ENCODE data around the gene WDR31.
"Not testable (repeated sequence)": the region's sequence is repeated elsewhere in the genome, so short reads cannot be mapped to it uniquely, and the experiment has no call there.

WDR31 gene

GRCh38 chr9:113296796-113297558, 43.1 kb downstream of the WDR31 start:
- no peaks in the 10 kb centered on the region for H3K27me3 Mint-ChIP-seq

GRCh38 chr9:113296247-113296646, 43.8 kb downstream of the WDR31 start:
- not testable (repeated sequence) for H3K27me3 Mint-ChIP-seq, H3K36me3 Mint-ChIP-seq, H3K9me3 Mint-ChIP-seq, H3K4me1 Mint-ChIP-seq, H3K4me3 Mint-ChIP-seq, H3K27ac Mint-ChIP-seq

More at GRCh38 chr9:113296796-113297558, 43.1 kb downstream of the WDR31 start:
- no peaks in the 10 kb centered on the region for H3K9me3 Mint-ChIP-seq
- H3K36me3 Mint-ChIP-seq, result no peaks in the 10 kb centered on the region
- no peaks in the 10 kb centered on the region for H3K4me1 Mint-ChIP-seq
- H3K4me3 Mint-ChIP-seq, result no peak overlapping the region
- no peak overlapping the region for H3K27ac Mint-ChIP-seq

- no peak overlapping the region for H3K27ac Mint-ChIP-seq
- H3K4me3 Mint-ChIP-seq, result no peak overlapping the region
- peaks cover 7% of the 10 kb centered on the region for H3K36me3 Mint-ChIP-seq
- no peaks in the 10 kb centered on the region for H3K9me3 Mint-ChIP-seq
- H3K27me3 Mint-ChIP-seq, result no peaks in the 10 kb centered on the region
- H3K4me1 Mint-ChIP-seq, result no peaks in the 10 kb centered on the region
Measured at GRCh38 chr9:113293285-113293878, 46.7 kb downstream of the WDR31 start.

- Mint-ChIP-seq H3K27me3 (no peaks in the 10 kb centered on the region), H3K36me3 (peaks cover 16% of the 10 kb centered on the region), H3K9me3 (no peaks in the 10 kb centered on the region), H3K27ac (no peak overlapping the region), H3K4me1 (no peaks in the 10 kb centered on the region), H3K4me3 (no peak overlapping the region)
Measured at GRCh38 chr9:113290052-113290607, 49.9 kb downstream of the WDR31 start.

- Mint-ChIP-seq H3K9me3 (no peaks in the 10 kb centered on the region), H3K4me3 (no peak overlapping the region), H3K27me3 (no peaks in the 10 kb centered on the region), H3K4me1 (no peaks in the 10 kb centered on the region), H3K36me3 (peaks cover 21% of the 10 kb centered on the region), H3K27ac (no peak overlapping the region)
Measured at GRCh38 chr9:113289091-113289490, 51.0 kb downstream of the WDR31 start.

- H3K27me3 Mint-ChIP-seq, result no peaks in the 10 kb centered on the region
- peaks cover 39% of the 10 kb centered on the region for H3K36me3 Mint-ChIP-seq
- H3K27ac Mint-ChIP-seq, result peak overlapping the region; percentile 70
- peaks cover 35% of the 10 kb centered on the region for H3K4me1 Mint-ChIP-seq
- no peak overlapping the region for H3K4me3 Mint-ChIP-seq
- H3K9me3 Mint-ChIP-seq, result no peaks in the 10 kb centered on the region
Measured at GRCh38 chr9:113281356-113281755, 58.7 kb downstream of the WDR31 start.

- no peaks in the 10 kb centered on the region for H3K27me3 Mint-ChIP-seq
- peaks cover 41% of the 10 kb centered on the region for H3K4me1 Mint-ChIP-seq
- H3K9me3 Mint-ChIP-seq, result no peaks in the 10 kb centered on the region
- no peak overlapping the region for H3K27ac Mint-ChIP-seq
- peak overlapping the region; percentile 45 for H3K4me3 Mint-ChIP-seq
- peaks cover 31% of the 10 kb centered on the region for H3K36me3 Mint-ChIP-seq
Measured at GRCh38 chr9:113278840-113279239, 61.2 kb downstream of the WDR31 start.

GRCh38 chr9:113275157-113276131, 64.6 kb downstream of the WDR31 start, which contains the start of the genes CDC26 and PRPF4:
Gene CDC26, minus strand, starts transcription at chr9:113275572. Its CDS starts 3,065 bp downstream, at chr9:113272507.
Gene PRPF4, plus strand, starts transcription at chr9:113275658. Its CDS starts 86 bp downstream, at chr9:113275744.
- no peaks in the 10 kb centered on the region for H3K27me3 Mint-ChIP-seq
- H3K4me3 Mint-ChIP-seq, result no peak within 1 kb of the TSS
- peaks cover 43% of the 10 kb centered on the region for H3K4me1 Mint-ChIP-seq
- H3K9me3 Mint-ChIP-seq, result no peaks in the 10 kb centered on the region
- no peak within 1 kb of the TSS for H3K27ac Mint-ChIP-seq
- H3K36me3 Mint-ChIP-seq, result peaks cover 20% of the 10 kb centered on the region

- peaks cover 41% of the 10 kb centered on the region for H3K4me1 Mint-ChIP-seq
- peaks cover 16% of the 10 kb centered on the region for H3K36me3 Mint-ChIP-seq
- no peak overlapping the region for H3K4me3 Mint-ChIP-seq
- no peak overlapping the region for H3K27ac Mint-ChIP-seq
- H3K27me3 Mint-ChIP-seq, result no peaks in the 10 kb centered on the region
- H3K9me3 Mint-ChIP-seq, result no peaks in the 10 kb centered on the region
Measured at GRCh38 chr9:113274474-113275156, 65.5 kb downstream of the WDR31 start.

- peaks cover 29% of the 10 kb centered on the region for H3K4me1 Mint-ChIP-seq
- no peaks in the 10 kb centered on the region for H3K27me3 Mint-ChIP-seq
- peak overlapping the region; percentile 89 for H3K27ac Mint-ChIP-seq
- H3K4me3 Mint-ChIP-seq, result no peak overlapping the region
- no peaks in the 10 kb centered on the region for H3K9me3 Mint-ChIP-seq
- peaks cover 15% of the 10 kb centered on the region for H3K36me3 Mint-ChIP-seq
Measured at GRCh38 chr9:113269871-113270270, 70.2 kb downstream of the WDR31 start.

- Mint-ChIP-seq H3K36me3 (peaks cover 15% of the 10 kb centered on the region), H3K27me3 (no peaks in the 10 kb centered on the region), H3K4me1 (peaks cover 28% of the 10 kb centered on the region), H3K27ac (peak overlapping the region; percentile 53), H3K9me3 (no peaks in the 10 kb centered on the region), H3K4me3 (no peak overlapping the region)
Measured at GRCh38 chr9:113269355-113269754, 70.7 kb downstream of the WDR31 start.

GRCh38 chr9:113267911-113268566, 72.0 kb downstream of the WDR31 start:
- H3K27ac Mint-ChIP-seq, result peak overlapping the region; percentile 92
- H3K27me3 Mint-ChIP-seq, result no peaks in the 10 kb centered on the region
- peaks cover 19% of the 10 kb centered on the region for H3K4me1 Mint-ChIP-seq
- H3K4me3 Mint-ChIP-seq, result no peak overlapping the region
- peaks cover 15% of the 10 kb centered on the region for H3K36me3 Mint-ChIP-seq
- H3K9me3 Mint-ChIP-seq, result no peaks in the 10 kb centered on the region

GRCh38 chr9:113266174-113266573, 73.9 kb downstream of the WDR31 start:
- Mint-ChIP-seq H3K27me3 (no peaks in the 10 kb centered on the region), H3K9me3 (no peaks in the 10 kb centered on the region), H3K4me3 (no peak overlapping the region), H3K27ac (no peak overlapping the region), H3K36me3 (peaks cover 18% of the 10 kb centered on the region), H3K4me1 (peaks cover 17% of the 10 kb centered on the region)
